ENCODE measurements around the gene LMF2.

Gene LMF2

GRCh38 chr22:50460938-50461337, 46.6 kb downstream of the LMF2 start:
- no peak for DNase-seq

- no peak for DNase-seq
Measured at GRCh38 chr22:50459496-50460140, 47.9 kb downstream of the LMF2 start.

- DNase-seq = no peak
Measured at GRCh38 chr22:50459016-50459415, 48.5 kb downstream of the LMF2 start.

- no peak for DNase-seq
Measured at GRCh38 chr22:50456466-50457234, 50.9 kb downstream of the LMF2 start.

- DNase-seq = no peak
Measured at GRCh38 chr22:50456026-50456425, 51.5 kb downstream of the LMF2 start.

- DNase-seq = no peak
Measured at GRCh38 chr22:50455201-50455600, 52.3 kb downstream of the LMF2 start.

GRCh38 chr22:50454556-50455075, 52.9 kb downstream of the LMF2 start:
- DNase-seq = no peak
